Right lobe of liver (tissue), 6 donors: ENCODE data around the gene ANKS1B. TPM values are rescaled to one million over a fixed set of nuclear protein-coding genes. Genes with fewer than 3 reads are reported as not detected.

ENCODE experiments used
- ATAC-seq, 4 donors: fragments of 200-7000 bp; cut with Tn5 transposase; one replicate each; pipeline ENCODE4 v1.9.1; 2020; ENCODE audit warnings: mild to moderate bottlenecking in 4 of 4, moderate library complexity in 4 of 4
- DNase-seq, 3 donors: peaks; one replicate each; pipeline ENCODE4 v3.0.0-alpha.2; 2020
- H3K27ac ChIP-seq, 3 donors: fragments of 200-600 bp; one replicate each; pipeline ENCODE4 v1.8.0; 2022
- H3K27me3 ChIP-seq, 2 donors: fragments of 200-600 bp; one replicate each; pipeline ENCODE4 v1.8.0; 2022
- H3K36me3 ChIP-seq, 4 donors: fragments of 200-600 bp; sonication (generic) in 1 of 4; one replicate each; pipeline versions ENCODE4 v1.5.1 to v1.8.0; 2017 to 2022; ENCODE audit warnings: control low read depth in 1 of 4
- H3K4me1 ChIP-seq, 4 donors: fragments of 200-600 bp; sonication (generic) in 1 of 4; one replicate each; pipeline versions ENCODE4 v1.5.1 to v1.8.0; 2017 to 2022; ENCODE audit warnings: control low read depth in 1 of 4
- H3K4me3 ChIP-seq, 3 donors: fragments of 200-600 bp; one replicate each; pipeline ENCODE4 v1.8.0; 2022
- H3K9me3 ChIP-seq, 4 donors: fragments of 200-600 bp; sonication (generic) in 1 of 4; one replicate each; pipeline versions ENCODE4 v1.5.1 to v1.8.0; 2017 to 2022; ENCODE audit warnings: control low read depth in 1 of 4
- CTCF ChIP-seq, 4 donors: fragments of 200-600 bp in 3 of 4; fragments of 450-650 bp in 1 of 4; IDR thresholded peaks; one replicate each; pipeline versions ENCODE4 v1.5.1 to v1.8.0; 2016 to 2022; ENCODE audit warnings: antibody characterized with exemption in 4 of 4, mild to moderate bottlenecking in 2 of 4
- POLR2A ChIP-seq: fragments of 450-650 bp; IDR thresholded peaks from one replicate; pipeline ENCODE4 v1.6.1; 2017; ENCODE audit warnings: antibody characterized with exemption, mild to moderate bottlenecking
- WGBS: methylation state at CpG from one replicate; pipeline ENCODE4 v1.1.6; 2018; ENCODE audit warnings: low coverage, low lambda C conversion rate; ENCODE audit not compliant: insufficient coverage; ENCODE audit errors: missing lambda C conversion rate; 5-methylcytosine and 5-hydroxymethylcytosine counted together
- intact Hi-C, 2 donors: fragments of 100-400 bp; cut with DNase I; formaldehyde crosslinking; loops; one replicate each; pipeline versions ENCODE4 v1.11.2 to v1.14.1; 2022
- total RNA-seq, 6 experiments: library from RNA; depleted of rRNA in 2 of 6; stranded (reverse); fragments of >200 nt in 2 of 6; fragmentation: NEBNext Ultra II Directional in 3 of 6; extraction: Animal tissue kit (Norgen Biotek cat#: 25700) in 3 of 6; gene quantifications; one replicate each; pipeline versions ENCODE4 v1.1.0 to v1.2.4, GENCODE V29; 2016 to 2023
- donor health status: DM: no; HTN: yes; CAD: no.
- donor health status: DM: no; HTN: no; CAD: no.
- donor health status: DM: no; HTN: no; CAD: no.
- donor health status: DM: no; HTN: yes; CAD: no.
- donor health status: DM: no; HTN: yes; CAD: no.

ANKS1B gene
- total RNA-seq, 6 experiments from 2014 or later: 0.17 to 1.9 (median 0.44) TPM; not detected in 1

- WGBS: 12% methylated on average over 4 of the region's 4 CpGs
- intact Hi-C loops: no loop called here
- Histone ChIP-seq H3K4me1 (peaks cover 0 to 12% (median 6%) of the 10 kb centered on the region in 4 donors), H3K9me3 (no peaks in the 10 kb centered on the region), H3K4me3 (no peak overlapping the region), H3K27ac (no peak overlapping the region), H3K27me3 (no peaks in the 10 kb centered on the region), H3K36me3 (no peaks in the 10 kb centered on the region)
- ATAC-seq (peak; percentile 73 to 95 (median 84)), DNase-seq (no peak)
- no peak for TF ChIP-seq POLR2A
- TF ChIP-seq CTCF (IDR thresholded peaks at IDR 0.05): no peak
These were observed 25.1 kb downstream of the ANKS1B start for GRCh38 chr12:99959549-99960170.

- intact Hi-C loops: no loop called here
- Histone ChIP-seq H3K27me3 (no peaks in the 10 kb centered on the region), H3K9me3 (no peaks in the 10 kb centered on the region), H3K27ac (no peak overlapping the region), H3K4me1 (peaks cover 0 to 12% (median 6%) of the 10 kb centered on the region in 4 donors), H3K36me3 (no peaks in the 10 kb centered on the region), H3K4me3 (no peak overlapping the region)
- 16% methylated on average over 3 of the region's 4 CpGs for WGBS
- ATAC-seq (peak in 2 of 4 donors; percentile 40 to 77), DNase-seq (no peak)
- no peak for TF ChIP-seq CTCF (IDR thresholded peaks at IDR 0.05)
- no peak for TF ChIP-seq POLR2A
These were observed 26.8 kb downstream of the ANKS1B start for GRCh38 chr12:99957866-99958466.

GRCh38 chr12:99954724-99955123 is 30.0 kb downstream of the ANKS1B start:
- ATAC-seq (no peak), DNase-seq (no peak)
- Histone ChIP-seq H3K27ac (no peak overlapping the region), H3K4me3 (no peak overlapping the region), H3K27me3 (no peaks in the 10 kb centered on the region), H3K36me3 (no peaks in the 10 kb centered on the region), H3K9me3 (no peaks in the 10 kb centered on the region), H3K4me1 (peaks cover 0 to 6% (median 3%) of the 10 kb centered on the region in 4 donors)
- WGBS: 14% methylated on average over 2 of the region's 2 CpGs
- TF ChIP-seq CTCF (IDR thresholded peaks at IDR 0.05): no peak
- TF ChIP-seq POLR2A: no peak
- intact Hi-C loops: no loop called here

GRCh38 chr12:99948370-99948769 is 36.4 kb downstream of the ANKS1B start:
- ATAC-seq: no peak
- no peak for TF ChIP-seq CTCF (IDR thresholded peaks at IDR 0.05)
- TF ChIP-seq POLR2A: no peak
- DNase-seq: no peak
- Histone ChIP-seq H3K27ac (no peak overlapping the region), H3K4me3 (no peak overlapping the region), H3K9me3 (no peaks in the 10 kb centered on the region), H3K4me1 (no peaks in the 10 kb centered on the region), H3K27me3 (no peaks in the 10 kb centered on the region), H3K36me3 (no peaks in the 10 kb centered on the region)
- WGBS: 67% methylated on average over 3 of the region's 3 CpGs
- intact Hi-C loops: no loop called here
